GM12801 (cell line): ENCODE measurements around the gene FES.

Source experiments
- TF ChIP-seq, protein P1 (sequence below): IDR thresholded peaks from one replicate; pipeline ENCODE4 v1.5.1; 2011; ENCODE audit warnings: control low read depth; ENCODE audit not compliant: insufficient read length; ENCODE audit errors: extremely low read depth

The FES gene

DNA sequence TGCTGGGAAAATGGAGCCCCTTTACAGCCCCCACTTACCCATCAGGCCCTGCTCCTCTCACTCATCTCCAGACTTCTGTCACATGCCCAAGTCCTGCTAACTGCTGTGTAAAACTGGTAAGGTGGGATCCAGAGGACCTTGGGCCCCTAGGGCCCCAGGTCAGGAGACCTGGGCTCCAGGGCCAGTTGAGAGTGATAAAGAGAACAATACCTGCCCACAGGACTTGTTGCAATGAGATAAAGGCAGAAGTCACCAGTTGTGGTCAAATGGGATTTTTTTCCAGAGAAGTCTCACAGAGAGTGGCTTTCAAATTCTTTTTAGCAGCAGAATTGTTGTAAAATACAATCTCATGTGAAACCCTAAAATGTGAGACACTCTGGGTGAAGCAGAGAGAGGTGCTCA is 15.2 kb upstream of the FES start:
- TF ChIP-seq, protein P1, sequence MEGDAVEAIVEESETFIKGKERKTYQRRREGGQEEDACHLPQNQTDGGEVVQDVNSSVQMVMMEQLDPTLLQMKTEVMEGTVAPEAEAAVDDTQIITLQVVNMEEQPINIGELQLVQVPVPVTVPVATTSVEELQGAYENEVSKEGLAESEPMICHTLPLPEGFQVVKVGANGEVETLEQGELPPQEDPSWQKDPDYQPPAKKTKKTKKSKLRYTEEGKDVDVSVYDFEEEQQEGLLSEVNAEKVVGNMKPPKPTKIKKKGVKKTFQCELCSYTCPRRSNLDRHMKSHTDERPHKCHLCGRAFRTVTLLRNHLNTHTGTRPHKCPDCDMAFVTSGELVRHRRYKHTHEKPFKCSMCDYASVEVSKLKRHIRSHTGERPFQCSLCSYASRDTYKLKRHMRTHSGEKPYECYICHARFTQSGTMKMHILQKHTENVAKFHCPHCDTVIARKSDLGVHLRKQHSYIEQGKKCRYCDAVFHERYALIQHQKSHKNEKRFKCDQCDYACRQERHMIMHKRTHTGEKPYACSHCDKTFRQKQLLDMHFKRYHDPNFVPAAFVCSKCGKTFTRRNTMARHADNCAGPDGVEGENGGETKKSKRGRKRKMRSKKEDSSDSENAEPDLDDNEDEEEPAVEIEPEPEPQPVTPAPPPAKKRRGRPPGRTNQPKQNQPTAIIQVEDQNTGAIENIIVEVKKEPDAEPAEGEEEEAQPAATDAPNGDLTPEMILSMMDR, result no peak

DNA sequence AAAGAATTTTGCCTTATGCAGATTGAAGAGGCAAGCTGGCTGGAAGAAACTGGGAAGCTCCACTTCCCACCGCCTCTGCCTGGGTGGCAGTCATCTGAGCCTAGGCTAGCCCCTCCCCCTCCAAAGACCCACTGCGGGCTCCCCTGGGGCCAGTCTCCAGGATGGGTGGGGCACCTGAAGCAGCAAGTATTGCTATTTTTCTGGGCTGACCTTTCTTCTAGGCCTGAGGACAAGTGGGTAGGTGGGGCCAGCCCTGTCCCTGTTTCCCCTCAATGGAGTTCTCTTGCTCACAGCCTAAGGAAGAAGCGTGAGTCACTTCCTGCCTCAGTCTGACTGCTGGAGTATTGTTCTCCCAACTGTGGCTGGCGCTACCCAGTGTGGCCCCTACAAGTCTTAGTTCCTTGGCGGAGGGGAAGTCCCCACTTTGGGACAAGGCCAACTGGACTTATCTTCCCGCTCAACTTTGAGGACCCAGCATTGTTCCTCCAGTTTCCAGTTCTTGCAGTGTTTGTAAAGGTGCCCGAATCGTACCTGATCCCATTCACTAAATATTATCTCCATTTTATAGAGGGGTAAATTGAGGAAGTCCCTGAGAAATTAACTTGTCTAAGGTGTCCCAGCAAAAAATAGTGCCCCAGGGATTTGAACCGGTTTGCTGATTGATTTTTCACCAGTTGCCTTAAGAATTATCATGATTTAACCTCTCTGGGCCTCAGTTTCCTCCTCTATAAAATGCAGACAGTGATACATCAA is 14.5 kb upstream of the FES start:
- TF ChIP-seq, protein P1, result no peak

DNA sequence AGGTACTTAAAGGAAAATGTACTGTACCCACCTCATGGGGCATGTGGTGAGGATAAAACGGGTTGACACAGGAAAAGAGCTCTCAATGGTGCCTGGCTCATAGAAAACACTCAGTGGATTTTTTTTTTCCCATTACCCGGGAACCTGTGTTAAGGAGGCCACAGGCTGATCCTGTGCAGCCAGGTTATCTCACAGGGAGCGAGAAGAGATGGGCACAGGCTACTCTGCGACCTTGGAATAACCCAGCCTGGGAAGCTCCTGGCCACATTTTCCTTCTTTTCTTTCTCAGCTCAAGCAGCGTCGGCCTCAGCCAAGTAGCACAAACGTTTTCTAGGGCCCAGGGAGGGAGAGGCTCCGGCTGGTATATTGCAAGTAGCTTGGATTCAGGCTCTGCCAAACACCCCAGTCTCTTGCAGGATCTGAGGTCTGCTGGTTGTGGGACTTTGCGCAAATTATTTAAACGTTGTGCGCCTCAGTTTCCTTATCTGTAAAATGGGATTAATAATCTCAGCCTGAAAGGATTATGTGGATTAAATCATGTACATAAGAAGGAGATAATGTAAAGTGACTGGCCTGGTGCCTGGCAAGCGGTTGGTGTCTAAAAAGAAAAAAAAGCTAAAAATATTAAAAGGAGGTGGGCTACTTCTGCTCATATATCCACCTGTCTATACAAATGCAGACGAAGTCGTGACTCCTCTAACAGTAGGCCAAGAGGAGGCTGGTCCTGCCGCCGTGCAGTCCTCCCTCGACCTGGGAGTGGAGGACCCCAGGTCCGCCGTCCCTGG is 13.8 kb upstream of the FES start:
- TF ChIP-seq, protein P1, result no peak

DNA sequence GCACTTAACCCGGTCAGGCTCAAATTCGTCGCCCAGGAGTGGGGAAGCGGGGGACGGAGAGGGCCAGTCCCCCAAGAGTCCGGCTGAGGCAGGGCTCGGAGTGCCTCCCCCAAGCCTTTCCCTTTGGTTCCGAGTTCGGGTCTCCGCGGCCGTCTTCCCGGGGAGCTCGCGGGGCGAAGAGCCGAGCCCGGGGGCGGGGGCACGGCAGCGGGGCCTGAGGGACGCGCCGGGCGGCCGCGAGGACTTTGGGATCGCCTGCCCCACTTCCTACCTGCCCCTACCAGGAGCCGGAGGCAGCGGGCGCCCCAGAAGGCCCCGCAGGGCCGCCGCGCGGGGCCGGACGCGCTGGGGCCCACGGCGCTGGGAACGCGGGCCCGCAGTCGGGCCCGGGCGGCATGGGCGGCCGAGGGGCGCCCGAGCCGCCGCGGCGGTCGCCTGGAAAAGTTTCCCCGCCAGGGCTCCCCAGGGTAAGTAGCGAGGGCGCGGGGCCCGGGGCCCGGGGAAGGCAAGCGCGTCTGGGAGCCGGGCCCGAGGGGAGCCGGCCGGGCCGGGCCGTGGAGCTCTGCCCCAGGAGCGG is 13.1 kb upstream of the FES start:
- TF ChIP-seq, protein P1, result no peak

DNA sequence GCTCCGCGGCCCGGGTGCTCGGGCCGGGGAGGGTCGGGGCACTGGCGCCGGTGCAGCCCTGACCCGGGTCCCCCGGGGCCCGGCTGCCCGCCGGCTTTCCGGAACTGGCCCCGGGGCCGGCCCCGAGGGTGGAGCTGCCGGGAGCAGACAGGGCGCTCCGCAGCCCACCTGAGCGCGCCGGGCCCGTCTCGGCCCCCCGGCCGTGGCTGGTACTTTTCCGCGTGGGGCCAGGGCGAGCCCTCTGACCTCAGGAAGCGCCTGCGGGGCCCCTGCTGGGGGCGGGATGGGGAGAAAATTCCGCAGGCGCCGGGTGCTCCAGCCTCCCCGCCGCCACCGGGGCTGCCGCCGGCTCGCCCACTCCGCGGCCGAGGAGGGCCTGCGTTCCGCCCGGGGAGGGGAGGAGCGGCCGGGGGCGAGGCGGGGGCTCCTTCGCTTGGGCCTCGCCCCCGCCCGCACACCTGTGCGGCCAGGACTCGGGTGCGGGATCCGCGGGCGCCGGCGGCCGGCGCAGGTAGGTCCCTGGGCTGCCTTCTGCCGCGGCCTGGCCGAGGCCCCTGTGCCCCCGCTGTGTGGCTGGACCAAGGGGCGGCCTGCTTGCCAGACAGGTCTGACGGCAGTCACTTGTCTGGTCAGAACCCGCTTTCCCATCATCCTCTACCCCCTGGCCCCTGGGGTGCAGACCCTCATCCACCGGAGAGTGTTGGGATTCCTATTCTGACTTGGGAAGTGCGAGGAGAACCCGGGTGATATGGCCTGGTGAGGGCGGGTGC is 12.4 kb upstream of the FES start:
- TF ChIP-seq, protein P1, result no peak

DNA sequence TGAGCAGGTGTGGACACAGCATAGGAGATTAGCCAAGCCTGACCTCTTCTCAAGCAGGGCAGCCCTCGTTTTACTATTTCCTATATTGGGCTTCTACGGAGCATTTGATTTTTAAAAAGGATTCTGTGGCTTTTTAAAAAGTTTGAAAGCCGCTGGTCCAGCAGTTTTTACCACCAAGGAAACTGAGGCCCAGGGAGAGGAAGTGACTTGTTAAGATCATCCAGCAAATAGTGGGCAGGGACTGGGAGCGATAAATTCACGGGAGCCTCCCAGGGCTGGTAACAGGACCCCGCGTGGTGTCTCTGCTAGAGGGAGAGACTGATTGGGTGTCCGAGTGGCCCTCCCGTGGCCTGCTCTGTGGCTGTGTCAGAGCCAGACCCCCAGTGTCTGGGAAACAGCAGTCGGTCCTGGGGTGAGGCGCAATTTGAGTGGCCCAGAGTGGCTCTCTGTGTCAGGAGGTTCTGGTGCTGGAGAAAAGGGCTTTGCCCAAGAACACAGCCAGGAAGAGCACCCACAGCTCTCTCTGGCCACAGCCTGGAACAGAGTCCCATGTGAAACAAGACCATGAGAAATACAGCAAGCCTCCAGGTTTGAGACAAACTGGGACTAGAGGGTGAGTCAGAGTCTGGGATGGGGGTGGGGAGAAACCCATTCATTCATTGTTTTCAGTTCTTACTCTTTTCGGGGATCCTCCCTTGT is 11.7 kb upstream of the FES start:
- TF ChIP-seq, protein P1, result no peak

DNA sequence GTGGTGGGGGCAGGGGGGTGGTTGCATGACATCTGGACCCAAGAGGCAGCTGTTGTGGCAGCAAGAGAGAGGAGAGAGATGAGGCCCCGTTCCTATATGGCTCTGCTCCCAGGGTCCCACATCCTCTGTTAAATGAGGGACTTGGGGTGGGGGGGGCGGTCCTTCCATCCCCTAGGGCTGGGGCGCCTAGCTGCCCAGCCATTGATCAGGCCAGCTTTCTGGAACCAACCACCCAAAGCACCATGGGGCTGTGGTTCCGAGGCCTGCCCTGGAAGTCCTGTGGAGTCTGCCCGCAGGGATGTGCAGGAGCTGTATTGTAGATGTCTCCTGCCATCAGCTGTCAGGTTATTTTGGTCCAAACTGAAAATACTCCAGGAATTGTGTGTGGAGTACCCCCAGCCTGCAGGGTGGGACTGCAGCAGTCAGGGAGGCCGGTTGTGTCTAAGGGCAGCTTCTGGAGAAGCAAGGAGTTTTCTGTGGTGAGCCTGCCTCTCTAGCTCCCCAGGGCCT is 10.8 kb upstream of the FES start:
- TF ChIP-seq, protein P1, result no peak
